ENCODE results near the gene MFAP4.

DNA sequence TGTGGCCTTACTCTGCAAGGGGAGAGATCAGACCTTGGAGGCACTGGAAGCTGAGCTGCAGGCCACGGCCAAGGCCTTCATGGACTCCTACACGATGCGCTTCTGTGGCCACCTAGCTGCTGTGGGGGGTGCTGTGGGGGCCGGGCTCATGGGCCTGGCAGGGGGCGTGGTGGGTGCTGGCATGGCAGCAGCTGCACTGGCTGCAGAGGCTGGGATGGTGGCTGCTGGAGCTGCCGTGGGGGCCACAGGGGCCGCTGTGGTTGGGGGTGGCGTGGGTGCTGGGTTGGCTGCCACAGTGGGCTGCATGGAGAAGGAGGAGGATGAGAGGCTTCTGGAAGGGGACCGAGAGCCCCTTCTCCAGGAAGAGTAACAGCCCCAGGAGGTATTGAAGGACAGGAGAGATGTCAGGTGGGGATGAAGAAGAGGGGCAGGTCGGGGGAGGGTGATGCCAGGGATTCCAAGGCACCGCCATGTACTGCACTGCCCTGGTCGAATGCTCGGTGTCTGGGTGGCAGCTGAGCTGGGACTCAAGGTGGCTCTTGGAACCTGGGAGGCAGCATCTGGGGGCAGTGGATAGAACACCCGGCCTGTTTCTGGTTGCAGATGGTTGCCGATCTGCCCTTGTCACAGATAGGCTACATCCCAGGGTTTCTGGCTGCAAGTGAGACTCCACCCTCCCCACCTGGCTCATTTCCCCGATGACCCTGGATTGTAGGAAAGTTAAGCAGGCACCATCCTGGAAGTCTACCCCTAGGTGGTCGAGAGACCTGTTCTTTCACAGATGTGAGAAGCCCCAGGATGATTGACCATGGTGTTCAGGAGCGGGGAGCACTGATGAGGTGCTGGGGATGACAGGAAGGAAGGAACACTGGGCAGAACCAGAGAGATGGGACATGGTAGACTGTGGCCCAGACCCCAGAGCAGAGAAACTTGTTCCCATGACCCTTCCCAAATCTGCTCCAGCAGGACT lies 29.1 kb upstream of the MFAP4 start:
- TF ChIP-seq, protein P1, sequence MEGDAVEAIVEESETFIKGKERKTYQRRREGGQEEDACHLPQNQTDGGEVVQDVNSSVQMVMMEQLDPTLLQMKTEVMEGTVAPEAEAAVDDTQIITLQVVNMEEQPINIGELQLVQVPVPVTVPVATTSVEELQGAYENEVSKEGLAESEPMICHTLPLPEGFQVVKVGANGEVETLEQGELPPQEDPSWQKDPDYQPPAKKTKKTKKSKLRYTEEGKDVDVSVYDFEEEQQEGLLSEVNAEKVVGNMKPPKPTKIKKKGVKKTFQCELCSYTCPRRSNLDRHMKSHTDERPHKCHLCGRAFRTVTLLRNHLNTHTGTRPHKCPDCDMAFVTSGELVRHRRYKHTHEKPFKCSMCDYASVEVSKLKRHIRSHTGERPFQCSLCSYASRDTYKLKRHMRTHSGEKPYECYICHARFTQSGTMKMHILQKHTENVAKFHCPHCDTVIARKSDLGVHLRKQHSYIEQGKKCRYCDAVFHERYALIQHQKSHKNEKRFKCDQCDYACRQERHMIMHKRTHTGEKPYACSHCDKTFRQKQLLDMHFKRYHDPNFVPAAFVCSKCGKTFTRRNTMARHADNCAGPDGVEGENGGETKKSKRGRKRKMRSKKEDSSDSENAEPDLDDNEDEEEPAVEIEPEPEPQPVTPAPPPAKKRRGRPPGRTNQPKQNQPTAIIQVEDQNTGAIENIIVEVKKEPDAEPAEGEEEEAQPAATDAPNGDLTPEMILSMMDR (conservative IDR thresholded peaks at IDR 0.05; ENCODE audit: low read depth, low read length) = no peak
- TF ChIP-seq EZH2phosphoT487 (IDR thresholded peaks at IDR 0.05; ENCODE audit: borderline replicate concordance, low read length) (no peak), EZH2 (IDR thresholded peaks at IDR 0.05; ENCODE audit: low read length, unreplicated experiment) (no peak)
